HPDE6-E6E7 (cell line): Measurements from ENCODE around the gene KCTD20.

Experiments used
- DNase-seq: peaks from one replicate; pipeline ENCODE4 v3.0.0; 2011; ENCODE audit warnings: missing footprints; ENCODE audit errors: extremely low spot score

KCTD20 gene

GRCh38 chr6:36493859-36494258 lies 51.1 kb downstream of the KCTD20 start:
- no peak for DNase-seq

- no peak for DNase-seq
These were observed 52.3 kb downstream of the KCTD20 start for GRCh38 chr6:36495086-36495485.

GRCh38 chr6:36499918-36500317 lies 57.1 kb downstream of the KCTD20 start:
- DNase-seq: no peak

DNA sequence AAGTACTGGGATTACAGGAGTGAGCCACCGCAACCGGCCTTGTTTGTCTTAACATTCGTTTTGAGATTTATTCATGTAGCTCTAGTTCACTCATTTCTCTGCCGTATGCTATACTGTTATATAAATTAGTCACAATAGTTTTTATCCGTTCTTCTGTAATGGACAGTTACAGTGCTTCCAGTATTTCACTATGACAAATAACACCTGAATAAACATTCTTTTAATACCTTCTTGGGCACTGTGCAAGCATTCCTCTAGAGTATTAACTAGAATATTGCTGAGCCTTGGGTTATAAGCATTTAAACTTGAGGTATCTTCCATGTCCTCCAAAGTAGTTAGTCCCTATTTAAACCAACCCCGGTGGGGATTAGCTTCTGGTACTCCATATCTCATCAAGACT lies 58.9 kb downstream of the KCTD20 start:
- DNase-seq: no peak

- no peak for DNase-seq
These were observed 61.4 kb downstream of the KCTD20 start for GRCh38 chr6:36504181-36504580.

GRCh38 chr6:36504982-36505381 lies 62.2 kb downstream of the KCTD20 start:
- DNase-seq: no peak

DNA sequence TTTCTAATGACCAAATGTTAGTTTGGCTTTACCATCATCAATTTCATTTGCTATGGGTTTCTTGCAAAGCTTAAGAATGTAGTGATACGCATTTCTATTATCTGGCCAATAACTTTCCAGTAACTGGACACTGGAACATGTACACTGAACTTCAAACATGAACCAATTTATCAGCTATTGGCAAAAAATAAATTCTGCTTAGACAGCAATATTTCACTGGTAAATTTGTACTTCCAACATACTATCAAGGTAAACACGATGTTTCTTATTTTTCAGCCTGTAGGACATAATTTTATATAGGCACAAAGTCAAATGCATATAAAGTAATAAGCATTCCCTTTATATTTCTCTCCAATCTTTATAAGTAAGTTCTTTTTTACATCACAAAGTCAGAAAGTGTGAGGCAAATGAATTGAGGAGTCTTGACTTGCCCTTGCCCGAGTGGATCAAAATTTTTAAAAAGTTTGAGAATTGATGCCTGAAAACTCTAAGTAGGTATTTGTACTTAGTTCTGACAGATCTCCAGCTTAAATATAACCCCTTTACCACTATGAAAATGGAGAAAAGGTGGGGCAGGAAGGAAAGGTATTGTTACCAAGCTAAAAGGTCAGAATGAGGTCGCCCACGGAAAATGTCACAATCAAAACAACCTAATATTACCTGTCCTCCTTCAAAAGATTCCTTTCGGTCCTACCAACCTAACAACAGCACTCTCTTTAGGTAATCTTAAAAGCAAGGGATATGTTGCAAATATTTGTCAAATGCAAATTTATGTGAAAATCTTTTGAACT lies 63.1 kb downstream of the KCTD20 start:
- DNase-seq: no peak

DNA sequence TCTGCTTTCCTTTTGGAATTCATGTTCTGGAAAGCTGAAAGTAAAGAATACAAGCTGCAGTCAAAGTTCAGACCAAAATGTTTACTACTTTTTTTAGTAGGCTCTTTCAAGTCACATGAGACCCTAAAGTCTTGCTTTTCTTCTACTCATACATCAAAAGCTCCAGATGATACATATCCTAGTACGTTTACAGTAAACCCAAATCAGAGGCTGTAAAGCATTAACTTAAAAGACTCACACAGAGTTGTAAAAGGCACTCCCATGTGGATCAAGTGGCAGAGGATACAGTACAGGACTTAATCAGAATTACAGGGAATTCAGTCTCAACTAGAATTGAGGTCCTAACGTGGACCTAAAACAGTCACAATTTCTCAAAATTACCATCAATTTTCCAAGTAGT lies 63.8 kb downstream of the KCTD20 start:
- DNase-seq: no peak

GRCh38 chr6:36508532-36508931 lies 65.7 kb downstream of the KCTD20 start:
- no peak for DNase-seq

- DNase-seq: no peak
These were observed 67.6 kb downstream of the KCTD20 start for GRCh38 chr6:36510365-36510764.

GRCh38 chr6:36514554-36515456 lies 72.0 kb downstream of the KCTD20 start:
- DNase-seq: peak; percentile 26

GRCh38 chr6:36515844-36516243 lies 73.0 kb downstream of the KCTD20 start:
- no peak for DNase-seq

- no peak for DNase-seq
These were observed 73.8 kb downstream of the KCTD20 start for GRCh38 chr6:36516559-36516958.

- no peak for DNase-seq
These were observed 74.2 kb downstream of the KCTD20 start for GRCh38 chr6:36516988-36517387.

GRCh38 chr6:36517408-36517807 lies 74.6 kb downstream of the KCTD20 start:
- DNase-seq: no peak

- no peak for DNase-seq
These were observed 76.6 kb downstream of the KCTD20 start for GRCh38 chr6:36519352-36519751.

- DNase-seq: no peak
These were observed 80.7 kb downstream of the KCTD20 start for GRCh38 chr6:36523451-36523850.

GRCh38 chr6:36523936-36524499 lies 81.2 kb downstream of the KCTD20 start:
- DNase-seq: no peak

DNA sequence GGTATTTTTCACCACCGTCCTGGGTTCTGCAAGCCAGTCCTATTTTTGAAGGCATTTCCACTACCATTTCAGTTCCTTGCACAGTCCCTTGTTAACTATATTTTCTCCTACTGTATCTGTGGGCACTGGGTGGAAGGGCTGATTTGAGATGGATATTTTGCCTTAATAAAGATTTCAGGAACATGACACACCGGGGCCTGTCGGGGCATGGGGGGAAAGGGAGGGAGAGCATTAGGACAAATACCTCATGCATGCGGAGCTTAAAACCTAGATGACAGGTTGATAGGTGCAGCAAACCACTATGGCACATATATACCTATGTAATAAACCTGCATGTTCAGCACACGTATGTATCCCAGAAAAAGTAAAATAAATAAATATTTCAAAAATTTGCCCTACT lies 82.1 kb downstream of the KCTD20 start:
- no peak for DNase-seq

DNA sequence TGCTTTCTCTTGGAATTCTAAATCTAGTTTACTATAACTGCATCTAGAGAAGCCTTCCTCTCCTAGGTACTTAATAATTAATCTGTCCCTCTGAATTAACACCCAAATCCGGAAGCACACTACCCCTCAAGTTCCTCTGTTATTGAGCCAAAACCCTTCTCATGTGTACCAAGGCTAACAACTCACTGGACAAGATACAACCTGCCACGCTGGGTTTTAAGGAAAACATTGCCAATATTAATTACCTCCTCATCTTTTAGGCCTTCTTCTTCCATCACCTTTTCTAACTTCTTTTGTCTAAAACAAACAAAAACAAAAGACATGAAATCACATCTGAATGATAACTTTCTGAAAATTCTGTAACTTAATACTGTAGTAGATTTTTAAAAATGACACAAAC lies 82.5 kb downstream of the KCTD20 start:
- no peak for DNase-seq

- DNase-seq: no peak
These were observed 83.3 kb downstream of the KCTD20 start for GRCh38 chr6:36526066-36526465.

- no peak for DNase-seq
These were observed 90.5 kb downstream of the KCTD20 start for GRCh38 chr6:36533321-36533720.
